GM23338 (cell line): ENCODE data around the gene EVL. TPM values are rescaled to one million over a fixed set of nuclear protein-coding genes. Genes with fewer than 3 reads are reported as not detected.

Experiments
- ATAC-seq: fragments of 200-7000 bp; cut with Tn5 transposase; 3 replicates; pipeline ENCODE4 v1.9.1; 2020
- DNase-seq: peaks from one replicate; pipeline ENCODE4 v3.0.0-alpha.2; 2015; ENCODE audit warnings: low spot score
- H2AFZ ChIP-seq: fragments of 200-600 bp; sonication (generic); 2 replicates; pipeline ENCODE4 v1.8.0; 2016; ENCODE audit warnings: antibody characterized with exemption, mild to moderate bottlenecking, moderate library complexity
- H3F3A ChIP-seq: fragments of 200-600 bp; sonication (generic); replicated peaks from 2 replicates; pipeline ENCODE4 v1.8.0; 2017; ENCODE audit warnings: antibody characterized with exemption, mixed run types, low read depth
- H3K27ac ChIP-seq: fragments of 200-600 bp; sonication (generic); 2 replicates; pipeline ENCODE4 v1.6.1; 2016; ENCODE audit warnings: low read depth
- H3K27me3 ChIP-seq: fragments of 200-600 bp; sonication (generic); 2 replicates; pipeline ENCODE4 v1.8.0; 2016; ENCODE audit warnings: mild to moderate bottlenecking, mixed run types, moderate library complexity; ENCODE audit not compliant: insufficient read depth
- H3K36me3 ChIP-seq: fragments of 200-600 bp; sonication (generic); 2 replicates; pipeline ENCODE4 v1.8.0; 2016; ENCODE audit warnings: mild to moderate bottlenecking; ENCODE audit not compliant: insufficient read depth
- H3K4me1 ChIP-seq: fragments of 200-600 bp; sonication (generic); 2 replicates; pipeline ENCODE4 v1.8.0; 2016; ENCODE audit warnings: mild to moderate bottlenecking, moderate library complexity; ENCODE audit not compliant: insufficient read depth
- H3K4me2 ChIP-seq: fragments of 200-600 bp; sonication (generic); 2 replicates; pipeline ENCODE4 v1.7.1; 2017; ENCODE audit warnings: mixed run types
- H3K4me3 ChIP-seq: fragments of 200-600 bp; sonication (generic); 2 replicates; pipeline ENCODE4 v1.6.1; 2016; ENCODE audit warnings: mixed run types
- H3K79me2 ChIP-seq: fragments of 200-600 bp; sonication (generic); replicated peaks from 2 replicates; pipeline ENCODE4 v1.8.0; 2017; ENCODE audit warnings: mild to moderate bottlenecking; ENCODE audit not compliant: insufficient read depth
- H3K9me2 ChIP-seq: fragments of 200-600 bp; sonication (generic); 2 replicates; pipeline ENCODE4 v1.8.0; 2017; ENCODE audit not compliant: insufficient read depth
- H4K20me1 ChIP-seq: fragments of 200-600 bp; sonication (generic); replicated peaks from 2 replicates; pipeline ENCODE4 v1.8.0; 2017; ENCODE audit warnings: mild to moderate bottlenecking; ENCODE audit not compliant: insufficient read depth
- H3K27ac Mint-ChIP-seq: 2 replicates; pipeline ENCODE4 v1.8.0; 2020; ENCODE audit warnings: inconsistent platforms, mild to moderate bottlenecking, moderate library complexity, mixed read lengths
- H3K27me3 Mint-ChIP-seq: 3 replicates; pipeline ENCODE4 v1.8.0; 2022; ENCODE audit warnings: low read depth, mild to moderate bottlenecking, moderate library complexity, mixed read lengths, inconsistent platforms; ENCODE audit not compliant: insufficient read depth, poor library complexity
- H3K36me3 Mint-ChIP-seq: 3 replicates; pipeline ENCODE4 v1.8.0; 2021; ENCODE audit warnings: low read depth, mild to moderate bottlenecking, inconsistent platforms, moderate library complexity, mixed read lengths
- H3K4me1 Mint-ChIP-seq: 3 replicates; pipeline ENCODE4 v1.8.0; 2020; ENCODE audit warnings: mild to moderate bottlenecking, inconsistent platforms, mixed read lengths
- H3K4me3 Mint-ChIP-seq: 3 replicates; pipeline ENCODE4 v1.8.0; 2021; ENCODE audit warnings: moderate library complexity, mild to moderate bottlenecking, inconsistent platforms, mixed read lengths
- H3K9me3 Mint-ChIP-seq: 3 replicates; pipeline ENCODE4 v1.8.0; 2020; ENCODE audit warnings: moderate library complexity, mild to moderate bottlenecking, inconsistent platforms, mixed read lengths
- CREB1 ChIP-seq: fragments of 250-450 bp; sonication (Bioruptor Pico); IDR thresholded peaks from 2 replicates; pipeline ENCODE4 v1.5.0; 2020; ENCODE audit warnings: low read depth, mild to moderate bottlenecking, moderate library complexity
- CTCF ChIP-seq, 2 experiments: fragments of 200-600 bp in 1 of 2; sonication (generic) in 1 of 2; conservative IDR thresholded peaks; 2 replicates each; pipeline versions ENCODE4 v1.5.1 to v1.6.1; 2016 to 2017; ENCODE audit warnings: antibody characterized with exemption in 2 of 2, low read depth in 2 of 2, mild to moderate bottlenecking in 2 of 2, moderate library complexity in 1 of 2
- EZH2 ChIP-seq: fragments of 200-600 bp; sonication (generic); IDR thresholded peaks from one replicate; pipeline ENCODE4 v1.8.0; 2017; ENCODE audit warnings: antibody characterized with exemption, mild to moderate bottlenecking, low read depth; ENCODE audit not compliant: unreplicated experiment
- JUNB ChIP-seq: IDR thresholded peaks from one replicate; pipeline ENCODE4 v1.6.1; 2016; ENCODE audit warnings: antibody characterized with exemption; ENCODE audit not compliant: unreplicated experiment
- NANOG ChIP-seq: IDR thresholded peaks from 2 replicates; pipeline ENCODE4 v1.6.1; 2016; ENCODE audit warnings: antibody characterized with exemption, borderline replicate concordance
- POLR2AphosphoS5 ChIP-seq: IDR thresholded peaks from 2 replicates; pipeline ENCODE4 v1.6.1; 2016; ENCODE audit warnings: antibody characterized with exemption, low read depth
- ZNF114 ChIP-seq: fragments of 250-450 bp; sonication (Bioruptor Pico); IDR thresholded peaks from 2 replicates; pipeline ENCODE4 v1.5.0; 2020; ENCODE audit warnings: mild to moderate bottlenecking, moderate library complexity
- ZNF331 ChIP-seq: fragments of 250-450 bp; sonication (Bioruptor Pico); IDR thresholded peaks from 2 replicates; pipeline ENCODE4 v1.5.0; 2020; ENCODE audit warnings: low read depth, mild to moderate bottlenecking, moderate library complexity
- ZNF462 ChIP-seq: fragments of 250-450 bp; sonication (Bioruptor Pico); IDR thresholded peaks from 2 replicates; pipeline ENCODE4 v1.5.0; 2020; ENCODE audit warnings: mild to moderate bottlenecking, moderate library complexity
- polyA plus RNA-seq: library from polyadenylated mRNA; unstranded; fragments of >200 nt; fragmentation: Nextera tagmentation; extraction: Ambion mirVana; gene quantifications from 2 replicates; pipeline ENCODE4 v1.2.1, GENCODE V29; 2016
- total RNA-seq: library from RNA; depleted of rRNA; stranded (reverse); fragments of >200 nt; shearing (Covaris generic); gene quantifications from 2 replicates; pipeline ENCODE4 v1.2.3, GENCODE V29; 2014
- TF ChIP-seq, protein P1 (sequence below): IDR thresholded peaks from one replicate; pipeline ENCODE4 v1.6.1; 2018; ENCODE audit warnings: antibody characterized with exemption; ENCODE audit not compliant: unreplicated experiment
- TF ChIP-seq, protein P2 (sequence below): IDR thresholded peaks from 2 replicates; pipeline ENCODE4 v1.6.1; 2016; ENCODE audit warnings: antibody characterized with exemption

The EVL gene
- total and polyA plus RNA-seq, 2 experiments from 2014 or later = 28.2 to 50.5 TPM

GRCh38 chr14:100067481-100067880 lies 2.3 kb downstream of the EVL start (continued):
- TF ChIP-seq, protein P1, sequence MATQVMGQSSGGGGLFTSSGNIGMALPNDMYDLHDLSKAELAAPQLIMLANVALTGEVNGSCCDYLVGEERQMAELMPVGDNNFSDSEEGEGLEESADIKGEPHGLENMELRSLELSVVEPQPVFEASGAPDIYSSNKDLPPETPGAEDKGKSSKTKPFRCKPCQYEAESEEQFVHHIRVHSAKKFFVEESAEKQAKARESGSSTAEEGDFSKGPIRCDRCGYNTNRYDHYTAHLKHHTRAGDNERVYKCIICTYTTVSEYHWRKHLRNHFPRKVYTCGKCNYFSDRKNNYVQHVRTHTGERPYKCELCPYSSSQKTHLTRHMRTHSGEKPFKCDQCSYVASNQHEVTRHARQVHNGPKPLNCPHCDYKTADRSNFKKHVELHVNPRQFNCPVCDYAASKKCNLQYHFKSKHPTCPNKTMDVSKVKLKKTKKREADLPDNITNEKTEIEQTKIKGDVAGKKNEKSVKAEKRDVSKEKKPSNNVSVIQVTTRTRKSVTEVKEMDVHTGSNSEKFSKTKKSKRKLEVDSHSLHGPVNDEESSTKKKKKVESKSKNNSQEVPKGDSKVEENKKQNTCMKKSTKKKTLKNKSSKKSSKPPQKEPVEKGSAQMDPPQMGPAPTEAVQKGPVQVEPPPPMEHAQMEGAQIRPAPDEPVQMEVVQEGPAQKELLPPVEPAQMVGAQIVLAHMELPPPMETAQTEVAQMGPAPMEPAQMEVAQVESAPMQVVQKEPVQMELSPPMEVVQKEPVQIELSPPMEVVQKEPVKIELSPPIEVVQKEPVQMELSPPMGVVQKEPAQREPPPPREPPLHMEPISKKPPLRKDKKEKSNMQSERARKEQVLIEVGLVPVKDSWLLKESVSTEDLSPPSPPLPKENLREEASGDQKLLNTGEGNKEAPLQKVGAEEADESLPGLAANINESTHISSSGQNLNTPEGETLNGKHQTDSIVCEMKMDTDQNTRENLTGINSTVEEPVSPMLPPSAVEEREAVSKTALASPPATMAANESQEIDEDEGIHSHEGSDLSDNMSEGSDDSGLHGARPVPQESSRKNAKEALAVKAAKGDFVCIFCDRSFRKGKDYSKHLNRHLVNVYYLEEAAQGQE = no peak
- TF ChIP-seq NANOG (no peak), ZNF114 (CRISPR knock-in tag) (no peak), CREB1 (CRISPR knock-in tag) (no peak), ZNF331 (no peak), POLR2AphosphoS5 (no peak), EZH2 (no peak), JUNB (no peak)

DNA sequence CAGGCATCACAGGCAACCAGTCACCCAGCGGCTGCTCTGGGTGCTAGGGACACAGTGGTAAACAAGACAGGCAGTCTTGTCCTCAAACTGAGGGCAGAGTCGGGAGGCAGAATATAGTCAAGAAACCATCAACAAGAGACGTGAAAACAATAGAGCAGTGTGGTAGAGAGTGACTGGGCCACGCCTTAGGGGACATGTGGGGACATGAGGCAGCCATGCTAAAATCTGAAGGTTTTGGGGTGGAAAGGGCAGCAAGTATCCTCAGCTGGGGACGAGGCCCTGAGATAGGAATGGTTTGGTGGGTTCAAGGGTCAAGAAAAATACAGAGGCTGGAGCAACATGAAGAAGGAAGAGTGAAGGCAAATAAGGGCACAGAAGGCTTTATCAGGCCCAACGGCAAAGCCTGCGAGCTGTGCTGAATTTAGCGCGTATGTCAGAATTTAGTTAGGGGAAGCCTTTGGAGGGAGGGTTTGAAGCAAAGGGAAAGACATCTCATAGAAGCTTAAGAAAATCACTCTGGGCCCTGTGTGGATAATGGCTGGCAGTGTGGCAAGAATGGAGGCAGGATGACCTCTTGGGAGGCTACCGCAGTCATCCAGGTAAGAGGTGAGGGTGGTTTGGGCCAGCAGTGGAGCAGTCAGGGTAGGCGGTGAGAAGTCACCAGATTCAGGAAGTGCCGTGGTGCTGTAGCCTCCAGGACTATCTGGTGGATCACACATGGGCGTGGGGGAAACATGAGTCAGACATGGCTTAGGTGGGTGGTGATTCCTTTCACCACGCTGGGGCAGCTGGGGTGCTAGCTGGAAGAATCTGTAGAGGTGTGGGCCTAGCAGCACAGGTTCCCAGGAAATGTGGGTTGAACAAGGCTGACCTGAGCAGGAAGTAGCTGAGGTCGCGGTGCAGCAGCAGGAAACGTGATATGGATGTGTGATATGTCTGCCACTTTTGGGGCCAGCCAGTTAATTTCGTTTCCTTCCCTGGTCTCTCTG lies 3.0 kb downstream of the EVL start:
- ATAC-seq = no peak
- Histone ChIP-seq H3K4me2 (no peak overlapping the region), H2AFZ (no peak overlapping the region), H3K4me3 (no peak overlapping the region), H3K27ac (no peak overlapping the region), H3K4me1 (no peaks in the 10 kb centered on the region), H3K79me2 (no peaks in the 10 kb centered on the region), H3F3A (no peaks in the 10 kb centered on the region), H4K20me1 (peaks cover 7% of the 10 kb centered on the region), H3K27me3 (no peaks in the 10 kb centered on the region), H3K36me3 (no peaks in the 10 kb centered on the region), H3K9me2 (no peaks in the 10 kb centered on the region)
- no peaks in the 10 kb centered on the region for H3K9me3 Mint-ChIP-seq
- H3K36me3 Mint-ChIP-seq = no peaks in the 10 kb centered on the region; the same call in 2 of the 3 replicates
- H3K4me3 Mint-ChIP-seq = no peak overlapping the region
- no peak for DNase-seq
- H3K4me1 Mint-ChIP-seq = peaks cover 15% of the 10 kb centered on the region
- H3K27ac Mint-ChIP-seq = no peak overlapping the region
- peaks cover 8% of the 10 kb centered on the region for H3K27me3 Mint-ChIP-seq
- TF ChIP-seq, protein P2, sequence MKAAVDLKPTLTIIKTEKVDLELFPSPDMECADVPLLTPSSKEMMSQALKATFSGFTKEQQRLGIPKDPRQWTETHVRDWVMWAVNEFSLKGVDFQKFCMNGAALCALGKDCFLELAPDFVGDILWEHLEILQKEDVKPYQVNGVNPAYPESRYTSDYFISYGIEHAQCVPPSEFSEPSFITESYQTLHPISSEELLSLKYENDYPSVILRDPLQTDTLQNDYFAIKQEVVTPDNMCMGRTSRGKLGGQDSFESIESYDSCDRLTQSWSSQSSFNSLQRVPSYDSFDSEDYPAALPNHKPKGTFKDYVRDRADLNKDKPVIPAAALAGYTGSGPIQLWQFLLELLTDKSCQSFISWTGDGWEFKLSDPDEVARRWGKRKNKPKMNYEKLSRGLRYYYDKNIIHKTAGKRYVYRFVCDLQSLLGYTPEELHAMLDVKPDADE = no peak
- no peak for TF ChIP-seq EZH2
- TF ChIP-seq CTCF (conservative IDR thresholded peaks at IDR 0.05; ENCODE audit: low read depth in 2 of 2) = no peak
- no peak for TF ChIP-seq ZNF331
- no peak for TF ChIP-seq CREB1 (CRISPR knock-in tag)
- no peak for TF ChIP-seq ZNF462 (CRISPR knock-in tag)
